ENCODE results near the gene GATAD1.

DNA sequence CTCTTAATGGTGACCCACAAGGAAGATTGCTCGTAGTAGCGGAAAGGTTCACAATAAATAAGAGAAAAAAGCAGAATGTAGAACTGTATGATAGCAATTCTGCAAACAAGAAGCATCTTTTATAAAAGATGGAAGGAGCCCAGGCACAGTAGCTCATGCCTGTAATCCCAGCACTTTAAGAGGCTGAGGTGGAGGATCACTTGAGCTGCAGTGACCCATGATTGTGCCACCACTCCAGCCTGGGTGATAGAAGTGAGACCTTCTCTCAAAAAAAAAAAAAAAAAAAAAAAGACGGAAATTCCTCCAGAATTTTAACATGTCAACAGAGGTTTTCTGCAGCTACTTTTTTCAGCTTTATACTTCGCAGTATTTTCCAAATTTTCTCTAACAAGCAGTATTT is 13.2 kb downstream of the GATAD1 start:
- no peak for TF ChIP-seq CTCF (IDR thresholded peaks at IDR 0.05; ENCODE audit: insufficient read depth, low read depth, low read length)
- TF ChIP-seq EZH2 (IDR thresholded peaks at IDR 0.05; ENCODE audit: insufficient read depth, low read length), result no peak
